Breast epithelium (tissue), 3 donors: Measurements from ENCODE around the gene PASD1.

Experiments
- POLR2AphosphoS5 ChIP-seq, 3 donors: sonication (generic); formaldehyde crosslinking; IDR thresholded peaks; one replicate each; pipeline ENCODE4 v1.6.1; 2017; ENCODE audit warnings: antibody characterized with exemption in 3 of 3
- TF ChIP-seq, protein P1 (sequence below), 3 donors: fragments of 450-650 bp; IDR thresholded peaks; one replicate each; pipeline ENCODE4 v1.5.1; 2016 to 2017; ENCODE audit warnings: antibody characterized with exemption in 3 of 3, mild to moderate bottlenecking in 3 of 3, moderate library complexity in 3 of 3

DNA sequence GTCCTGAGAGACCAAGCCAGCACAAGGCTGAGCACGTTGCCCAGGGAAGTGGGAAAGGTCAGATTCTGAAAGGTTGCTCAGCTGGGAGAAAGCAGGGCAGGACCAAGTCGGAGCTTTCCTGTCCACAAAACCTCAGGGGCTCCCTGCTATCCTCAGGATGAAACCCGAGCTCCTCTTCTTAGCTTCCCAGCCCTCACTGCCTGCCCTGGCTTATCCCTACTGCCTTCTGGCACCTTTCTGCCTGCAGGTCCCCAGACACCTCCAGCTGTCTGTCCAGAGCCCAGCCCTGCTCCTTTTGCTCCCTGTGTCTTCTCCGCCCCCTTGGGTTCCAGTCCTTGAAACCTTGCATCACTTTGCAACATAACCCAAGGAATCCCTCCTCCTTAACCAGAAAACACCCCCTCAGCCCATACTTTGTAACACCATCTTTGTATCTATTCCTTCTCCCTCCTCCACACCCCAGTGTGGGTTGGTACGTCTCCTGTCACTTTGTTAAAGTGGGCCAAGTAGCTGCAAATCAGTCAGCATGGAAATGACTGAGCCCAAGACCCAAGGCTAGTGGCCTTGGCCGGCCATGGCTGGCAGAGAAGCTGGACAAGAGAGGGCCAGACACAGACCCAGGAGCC, 111.8 kb downstream of the PASD1 start:
- no peak for TF ChIP-seq POLR2AphosphoS5 (IDR thresholded peaks at IDR 0.05)
- TF ChIP-seq, protein P1, sequence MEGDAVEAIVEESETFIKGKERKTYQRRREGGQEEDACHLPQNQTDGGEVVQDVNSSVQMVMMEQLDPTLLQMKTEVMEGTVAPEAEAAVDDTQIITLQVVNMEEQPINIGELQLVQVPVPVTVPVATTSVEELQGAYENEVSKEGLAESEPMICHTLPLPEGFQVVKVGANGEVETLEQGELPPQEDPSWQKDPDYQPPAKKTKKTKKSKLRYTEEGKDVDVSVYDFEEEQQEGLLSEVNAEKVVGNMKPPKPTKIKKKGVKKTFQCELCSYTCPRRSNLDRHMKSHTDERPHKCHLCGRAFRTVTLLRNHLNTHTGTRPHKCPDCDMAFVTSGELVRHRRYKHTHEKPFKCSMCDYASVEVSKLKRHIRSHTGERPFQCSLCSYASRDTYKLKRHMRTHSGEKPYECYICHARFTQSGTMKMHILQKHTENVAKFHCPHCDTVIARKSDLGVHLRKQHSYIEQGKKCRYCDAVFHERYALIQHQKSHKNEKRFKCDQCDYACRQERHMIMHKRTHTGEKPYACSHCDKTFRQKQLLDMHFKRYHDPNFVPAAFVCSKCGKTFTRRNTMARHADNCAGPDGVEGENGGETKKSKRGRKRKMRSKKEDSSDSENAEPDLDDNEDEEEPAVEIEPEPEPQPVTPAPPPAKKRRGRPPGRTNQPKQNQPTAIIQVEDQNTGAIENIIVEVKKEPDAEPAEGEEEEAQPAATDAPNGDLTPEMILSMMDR (IDR thresholded peaks at IDR 0.05) = no peak
